T-helper 1 cell treated with Interleukin-12 subunit alpha and Interleukin-12 subunit beta and Interleukin-4 antibody, amounts not matched to agents 30 μg/mL and 1 μg/mL, for 36 hours (primary cell): ENCODE measurements around the gene RETREG2.
A peak's percentile ranks its signal among the peaks of the same experiment; 100 is the strongest.

ENCODE experiments used
- H3K27ac Mint-ChIP-seq: one replicate; pipeline ENCODE4 v1.8.0; 2021; ENCODE audit warnings: mild to moderate bottlenecking, mixed read lengths
- H3K27me3 Mint-ChIP-seq: one replicate; pipeline ENCODE4 v1.8.0; 2021; ENCODE audit warnings: low read depth, mixed read lengths
- H3K36me3 Mint-ChIP-seq: one replicate; pipeline ENCODE4 v1.8.0; 2021; ENCODE audit warnings: low read depth, mixed read lengths
- H3K4me1 Mint-ChIP-seq: one replicate; pipeline ENCODE4 v1.8.0; 2021; ENCODE audit warnings: low read depth, mixed read lengths
- H3K4me3 Mint-ChIP-seq: one replicate; pipeline ENCODE4 v1.8.0; 2021; ENCODE audit warnings: mild to moderate bottlenecking, moderate library complexity, mixed read lengths
- H3K9me3 Mint-ChIP-seq: one replicate; pipeline ENCODE4 v1.8.0; 2021; ENCODE audit warnings: mixed read lengths

RETREG2 gene

DNA sequence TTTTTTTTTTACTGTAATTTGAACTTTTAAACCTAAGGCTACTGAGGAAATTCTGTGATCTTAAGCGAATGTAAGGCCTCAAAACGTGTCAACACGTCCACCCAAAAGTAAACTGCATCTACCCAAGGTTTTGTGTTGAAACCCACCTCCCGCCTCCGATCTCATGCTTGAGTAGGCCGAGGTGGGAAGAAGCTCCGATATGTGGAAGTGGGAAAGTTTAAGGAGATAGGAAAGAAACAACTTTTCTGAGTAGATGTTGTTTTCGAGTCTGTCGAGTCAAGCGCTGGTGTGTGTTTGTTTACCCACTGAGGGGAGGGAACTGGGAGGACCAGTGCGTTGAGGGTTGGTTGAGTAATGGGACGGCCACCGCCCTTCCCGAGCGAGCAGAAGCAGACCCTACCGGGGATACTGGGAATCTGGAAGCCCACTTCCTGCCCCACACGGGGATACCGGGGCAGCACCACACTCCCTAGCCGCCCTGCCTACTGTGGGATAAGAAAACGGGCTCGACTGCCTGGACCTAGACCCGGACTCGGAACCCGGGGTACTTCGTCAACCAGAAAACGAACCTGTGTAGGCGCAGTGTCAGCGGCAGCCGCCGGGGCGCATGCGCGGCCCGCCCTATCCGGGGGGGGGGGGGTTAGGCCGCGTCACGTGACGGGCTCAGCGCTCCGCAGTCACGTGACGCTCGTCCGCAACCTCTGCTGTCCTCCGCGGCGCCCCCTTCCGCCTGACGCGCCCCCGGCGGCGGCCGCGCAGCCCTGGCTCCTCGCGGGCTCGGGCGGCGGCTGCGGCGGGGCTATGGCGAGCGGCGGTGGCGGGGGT lies at the start of gene RETREG2:
TSS of gene RETREG2 (plus strand) at position 724 of the 825 bp plus-strand sequence. CDS start at position 802, 78 bp downstream.
- peak within 1 kb of the TSS; percentile 94 for H3K27ac Mint-ChIP-seq
- peaks cover 53% of the 10 kb centered on the region for H3K4me1 Mint-ChIP-seq
- peaks cover 32% of the 10 kb centered on the region for H3K36me3 Mint-ChIP-seq

DNA sequence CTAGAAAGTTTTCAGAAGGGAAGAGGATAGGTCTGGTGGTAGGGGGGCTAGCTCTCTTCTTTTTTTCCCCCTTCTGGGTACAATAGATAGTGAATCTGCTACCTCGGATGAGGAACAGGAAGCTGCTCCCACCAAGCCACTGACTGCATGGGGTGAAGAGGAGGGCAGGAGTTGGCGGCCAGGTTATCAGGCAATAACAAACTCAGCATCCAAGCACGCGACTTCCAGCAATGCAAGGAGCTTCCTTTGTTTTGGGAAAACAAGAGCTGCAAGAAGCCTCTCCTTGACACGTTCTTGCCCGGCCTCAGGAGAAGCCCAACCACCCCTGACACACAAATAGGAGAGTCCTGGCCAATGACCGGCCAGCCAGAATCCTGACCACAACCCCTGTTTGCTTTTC lies 49.7 kb upstream of the RETREG2 start:
- Mint-ChIP-seq H3K27me3 (no peaks in the 10 kb centered on the region), H3K4me1 (peaks cover 6% of the 10 kb centered on the region), H3K36me3 (no peaks in the 10 kb centered on the region), H3K9me3 (no peaks in the 10 kb centered on the region), H3K4me3 (no peak overlapping the region), H3K27ac (no peak overlapping the region)

More for the DNA sequence above, at the start of gene RETREG2:
- H3K27me3 Mint-ChIP-seq = no peaks in the 10 kb centered on the region
- H3K4me3 Mint-ChIP-seq = peak within 1 kb of the TSS; percentile 89
- no peaks in the 10 kb centered on the region for H3K9me3 Mint-ChIP-seq

DNA sequence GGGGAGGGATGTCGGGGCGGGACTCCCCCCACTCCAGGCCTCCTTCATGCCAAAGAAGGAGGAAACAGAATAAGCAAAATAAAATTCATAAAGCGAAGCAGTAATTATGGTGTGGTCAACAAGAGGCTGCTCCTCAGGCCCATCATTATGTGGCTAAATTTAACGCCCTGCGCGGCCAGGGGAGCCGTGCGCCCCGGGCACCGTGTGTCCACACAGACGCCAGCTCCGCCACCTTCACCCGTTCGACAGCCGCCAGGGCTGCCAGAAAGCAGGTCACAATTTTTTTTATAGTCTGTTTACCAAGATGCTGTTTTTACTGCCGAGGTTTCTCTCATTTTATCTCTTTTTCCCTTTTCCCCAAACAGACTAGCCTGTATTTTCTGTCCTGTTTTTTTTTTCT lies 48.5 kb upstream of the RETREG2 start:
- H3K36me3 Mint-ChIP-seq = no peaks in the 10 kb centered on the region
- no peaks in the 10 kb centered on the region for H3K9me3 Mint-ChIP-seq
- no peak overlapping the region for H3K27ac Mint-ChIP-seq
- H3K27me3 Mint-ChIP-seq = no peaks in the 10 kb centered on the region
- peaks cover 2% of the 10 kb centered on the region for H3K4me1 Mint-ChIP-seq
- no peak overlapping the region for H3K4me3 Mint-ChIP-seq

DNA sequence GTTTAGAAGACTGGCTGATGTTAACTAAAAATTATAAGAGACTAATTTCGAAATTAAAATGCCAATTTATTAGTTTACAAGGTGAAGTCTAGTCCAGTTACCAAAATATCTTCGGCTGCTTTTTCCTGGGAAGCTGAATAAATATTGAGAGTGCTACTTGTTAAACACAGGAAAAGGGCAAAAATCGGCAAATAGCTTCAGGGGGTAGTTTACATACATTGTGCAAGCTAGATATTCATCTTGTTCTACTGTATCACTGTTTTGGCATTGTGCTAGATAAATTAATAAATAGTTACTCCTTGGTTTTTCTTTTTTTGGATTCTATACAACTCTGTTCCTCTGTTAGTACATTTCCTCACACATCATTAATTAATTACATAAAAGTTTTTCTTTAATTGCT lies 46.7 kb upstream of the RETREG2 start:
- no peaks in the 10 kb centered on the region for H3K27me3 Mint-ChIP-seq
- H3K4me3 Mint-ChIP-seq = no peak overlapping the region
- H3K9me3 Mint-ChIP-seq = no peaks in the 10 kb centered on the region
- H3K36me3 Mint-ChIP-seq = no peaks in the 10 kb centered on the region
- no peak overlapping the region for H3K27ac Mint-ChIP-seq
- H3K4me1 Mint-ChIP-seq = no peaks in the 10 kb centered on the region

- H3K9me3 Mint-ChIP-seq = no peaks in the 10 kb centered on the region
- H3K27ac Mint-ChIP-seq = no peak overlapping the region
- H3K4me1 Mint-ChIP-seq = no peaks in the 10 kb centered on the region
- H3K4me3 Mint-ChIP-seq = no peak overlapping the region
- no peaks in the 10 kb centered on the region for H3K36me3 Mint-ChIP-seq
- H3K27me3 Mint-ChIP-seq = no peaks in the 10 kb centered on the region
Measured at GRCh38 chr2:219131744-219132143, 46.3 kb upstream of the RETREG2 start.

GRCh38 chr2:219133976-219134375 lies 44.1 kb upstream of the RETREG2 start:
- no peak overlapping the region for H3K27ac Mint-ChIP-seq
- H3K36me3 Mint-ChIP-seq = peaks cover 3% of the 10 kb centered on the region
- no peaks in the 10 kb centered on the region for H3K9me3 Mint-ChIP-seq

DNA sequence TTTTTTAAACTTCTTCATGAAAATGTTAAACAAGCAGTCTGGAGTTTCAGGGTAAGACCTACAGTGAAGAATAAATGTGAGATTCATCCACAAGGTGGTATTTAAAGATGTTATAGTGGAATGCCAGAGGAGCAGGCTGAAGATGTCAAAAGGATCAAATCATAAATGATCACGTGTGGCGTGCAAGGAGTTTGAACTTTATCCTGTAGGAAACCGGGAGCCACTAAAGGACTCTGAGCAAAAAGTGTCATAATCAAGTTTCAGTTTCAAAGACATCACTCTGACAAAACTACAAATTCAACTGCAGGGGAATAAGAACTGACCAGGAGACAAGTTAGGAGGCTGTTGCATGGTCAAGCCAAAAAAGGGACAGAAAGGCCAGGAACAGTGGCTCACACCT lies 37.4 kb upstream of the RETREG2 start:
- H3K36me3 Mint-ChIP-seq = peaks cover 16% of the 10 kb centered on the region
- H3K9me3 Mint-ChIP-seq = no peaks in the 10 kb centered on the region
- no peak overlapping the region for H3K4me3 Mint-ChIP-seq
- H3K4me1 Mint-ChIP-seq = no peaks in the 10 kb centered on the region
- H3K27ac Mint-ChIP-seq = no peak overlapping the region
- no peaks in the 10 kb centered on the region for H3K27me3 Mint-ChIP-seq

More at GRCh38 chr2:219133976-219134375, 44.1 kb upstream of the RETREG2 start:
- Mint-ChIP-seq H3K4me3 (no peak overlapping the region), H3K27me3 (no peaks in the 10 kb centered on the region), H3K4me1 (no peaks in the 10 kb centered on the region)

DNA sequence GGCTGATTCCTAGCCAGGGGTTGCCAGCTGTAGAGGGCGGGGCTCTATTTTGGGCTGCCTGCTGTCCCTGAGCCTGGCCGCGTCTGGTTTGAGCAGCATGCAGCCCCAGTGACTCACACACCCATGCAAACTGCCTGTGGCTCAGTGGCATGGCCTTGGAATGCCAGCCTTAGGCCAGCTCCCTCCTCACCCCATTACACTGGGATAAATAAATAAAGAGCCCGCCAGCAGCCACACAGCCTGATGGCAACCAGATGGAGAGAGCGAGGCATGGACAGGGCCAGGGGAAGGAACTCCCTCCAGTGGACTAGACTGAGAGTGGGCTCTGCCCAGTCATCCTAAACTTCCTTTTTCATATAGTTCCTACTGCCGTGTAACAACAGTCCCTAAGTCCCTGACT lies 35.7 kb upstream of the RETREG2 start:
- Mint-ChIP-seq H3K27ac (no peak overlapping the region), H3K36me3 (peaks cover 24% of the 10 kb centered on the region)

GRCh38 chr2:219149667-219150066 lies 28.4 kb upstream of the RETREG2 start:
- Mint-ChIP-seq H3K4me3 (no peak overlapping the region), H3K27me3 (no peaks in the 10 kb centered on the region), H3K27ac (no peak overlapping the region), H3K9me3 (no peaks in the 10 kb centered on the region), H3K36me3 (peaks cover 10% of the 10 kb centered on the region), H3K4me1 (no peaks in the 10 kb centered on the region)

More for the DNA sequence above, 35.7 kb upstream of the RETREG2 start:
- H3K9me3 Mint-ChIP-seq = no peaks in the 10 kb centered on the region
- H3K4me3 Mint-ChIP-seq = no peak overlapping the region
- no peaks in the 10 kb centered on the region for H3K27me3 Mint-ChIP-seq
- H3K4me1 Mint-ChIP-seq = no peaks in the 10 kb centered on the region

DNA sequence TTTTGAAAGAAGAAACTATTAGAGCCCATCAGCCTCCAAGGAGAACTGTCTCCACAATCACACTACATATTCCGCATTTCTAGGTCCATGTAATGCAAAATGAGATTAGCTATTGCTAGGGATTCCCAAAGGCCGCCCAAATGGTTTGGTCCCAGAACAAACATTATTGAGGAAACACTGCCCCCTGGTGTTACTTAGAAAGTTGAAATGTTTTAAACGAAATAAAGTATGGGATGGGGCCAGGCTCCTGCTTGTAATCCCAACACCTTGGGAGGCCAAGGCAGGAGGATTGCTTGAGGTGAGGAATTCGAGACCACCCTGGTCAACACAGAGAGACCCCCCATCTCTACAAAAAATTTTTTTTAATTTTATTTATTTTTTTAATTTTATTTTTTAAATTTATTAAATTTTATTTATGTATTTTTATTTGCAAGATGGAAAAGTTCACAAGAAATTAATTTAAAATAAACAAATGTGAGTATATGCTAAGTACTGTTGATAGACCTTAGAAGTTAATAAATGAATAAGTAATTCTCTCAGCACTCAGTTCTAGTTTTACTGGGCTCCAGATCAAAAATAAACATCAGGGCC lies 22.9 kb upstream of the RETREG2 start:
- no peaks in the 10 kb centered on the region for H3K9me3 Mint-ChIP-seq
- peaks cover 6% of the 10 kb centered on the region for H3K36me3 Mint-ChIP-seq
- H3K27ac Mint-ChIP-seq = no peak overlapping the region
- H3K4me1 Mint-ChIP-seq = peaks cover 10% of the 10 kb centered on the region
- no peaks in the 10 kb centered on the region for H3K27me3 Mint-ChIP-seq
- no peak overlapping the region for H3K4me3 Mint-ChIP-seq

DNA sequence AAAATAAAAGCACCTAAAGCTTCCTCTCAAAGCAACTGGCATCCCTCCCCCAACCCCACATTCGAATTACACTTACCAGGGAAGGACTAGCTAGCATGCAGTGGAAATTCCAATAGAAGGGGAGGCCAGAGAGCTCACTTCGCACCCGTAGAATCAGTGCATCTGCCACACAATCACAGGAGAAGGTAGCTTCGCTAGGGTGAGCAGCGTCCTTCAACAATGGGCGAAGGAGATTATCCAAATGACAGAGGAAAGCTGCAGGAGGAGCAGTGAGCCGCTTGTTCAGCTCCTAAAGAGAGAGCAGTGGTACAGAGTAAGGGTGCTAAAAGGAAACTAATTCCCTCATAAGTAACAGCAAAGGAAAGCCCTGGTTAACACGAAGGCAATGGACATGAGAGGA lies 20.7 kb upstream of the RETREG2 start:
- H3K4me3 Mint-ChIP-seq = no peak overlapping the region
- H3K36me3 Mint-ChIP-seq = peaks cover 6% of the 10 kb centered on the region
- H3K27ac Mint-ChIP-seq = no peak overlapping the region
- H3K27me3 Mint-ChIP-seq = no peaks in the 10 kb centered on the region
- peaks cover 18% of the 10 kb centered on the region for H3K4me1 Mint-ChIP-seq
- no peaks in the 10 kb centered on the region for H3K9me3 Mint-ChIP-seq

- Mint-ChIP-seq H3K36me3 (peaks cover 6% of the 10 kb centered on the region), H3K4me3 (no peak overlapping the region), H3K4me1 (peaks cover 18% of the 10 kb centered on the region), H3K27ac (no peak overlapping the region), H3K9me3 (no peaks in the 10 kb centered on the region), H3K27me3 (no peaks in the 10 kb centered on the region)
Measured at GRCh38 chr2:219158025-219158424, 20.1 kb upstream of the RETREG2 start.

DNA sequence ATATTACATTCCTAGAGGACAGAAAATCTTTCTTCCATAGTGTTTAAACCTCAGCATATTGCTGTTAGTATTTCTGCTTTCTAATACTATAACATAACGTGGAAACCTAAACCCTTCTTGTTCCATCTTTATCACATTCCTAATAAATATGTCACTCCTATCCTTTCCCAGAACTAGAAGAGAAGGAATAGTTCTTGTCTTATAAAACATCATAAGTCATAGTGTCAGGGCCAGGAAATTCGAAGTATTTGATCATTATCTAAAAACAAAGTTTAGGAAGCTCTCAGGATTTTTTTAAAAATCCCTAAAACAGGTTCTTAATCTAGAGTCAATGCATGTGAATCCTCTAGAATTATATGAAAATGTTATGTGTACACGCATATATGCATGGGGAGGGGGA lies 19.5 kb upstream of the RETREG2 start:
- Mint-ChIP-seq H3K4me1 (peaks cover 18% of the 10 kb centered on the region), H3K27ac (no peak overlapping the region), H3K9me3 (no peaks in the 10 kb centered on the region), H3K4me3 (no peak overlapping the region), H3K36me3 (peaks cover 6% of the 10 kb centered on the region), H3K27me3 (no peaks in the 10 kb centered on the region)

DNA sequence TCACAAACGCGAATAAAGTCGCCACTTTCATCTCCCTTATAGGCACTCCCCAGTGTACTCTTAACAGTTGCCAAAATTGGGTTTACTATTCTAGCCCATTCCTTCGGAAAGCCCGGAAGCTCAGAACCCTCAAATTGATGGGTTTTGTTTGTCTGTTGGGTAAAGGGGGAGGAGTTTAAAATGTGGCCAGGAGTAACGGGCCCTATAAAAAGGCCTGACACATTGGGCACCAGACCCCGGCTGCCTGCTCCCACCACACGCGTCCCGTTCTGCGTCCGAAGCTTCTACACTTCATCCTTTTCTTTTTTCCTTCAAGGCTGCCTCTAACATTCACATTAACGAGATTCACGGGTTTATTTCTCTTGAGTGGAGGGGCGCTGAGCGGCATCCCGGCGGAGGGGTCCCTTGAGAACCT lies 18.3 kb upstream of the RETREG2 start:
- H3K4me1 Mint-ChIP-seq = peaks cover 18% of the 10 kb centered on the region
- peak overlapping the region; percentile 97 for H3K27ac Mint-ChIP-seq
- peak overlapping the region; percentile 91 for H3K4me3 Mint-ChIP-seq
- no peaks in the 10 kb centered on the region for H3K27me3 Mint-ChIP-seq
- H3K36me3 Mint-ChIP-seq = peaks cover 6% of the 10 kb centered on the region
- no peaks in the 10 kb centered on the region for H3K9me3 Mint-ChIP-seq
